K562 (cell line): ENCODE data around the gene BDKRB2. TPM values are rescaled to one million over a fixed set of nuclear protein-coding genes. Genes with fewer than 3 reads are reported as not detected.
A peak's percentile ranks its signal among the peaks of the same experiment; 100 is the strongest.

ENCODE experiments used
- ATAC-seq: fragments of 200-7000 bp; cut with Tn5 transposase; 3 replicates; pipeline ENCODE4 v1.9.1; 2020; ENCODE audit warnings: moderate library complexity
- BruUV-seq: library from RNA; stranded (reverse); fragments of 400-500 nt; replicated peaks from 2 replicates; lab custom pipeline; 2021; lab: Mats Ljungman, UMichigan
- CTCF ChIA-PET: fragments of 300-600 bp; formaldehyde crosslinking; extraction: SDS; loops from one replicate; lab custom pipeline; 2021; ENCODE audit warnings: low intra/inter-chr PET ratio; lab: Yijun Ruan, JAX
- POLR2A ChIA-PET: fragments of 300-600, 350-650 bp; sonication (Branson Sonifier 250); formaldehyde crosslinking; extraction: SDS; loops from one replicate; lab custom pipeline; 2021; ENCODE audit warnings: antibody characterized with exemption, inconsistent platforms; lab: Yijun Ruan, JAX
- DNase-seq, 4 experiments: peaks; one replicate each; pipeline versions ENCODE4 v3.0.0 to v3.0.0-alpha.2; 2011 to 2018; ENCODE audit warnings: low spot score in 3 of 4, mixed read lengths in 3 of 4; ENCODE audit errors: extremely low read depth in 1 of 4
- FAIRE-seq: peaks from 2 replicates; lab custom pipeline; 2011; peaks lifted over from hg19 to GRCh38; lab: Jason Lieb, UNC
- H2AFZ ChIP-seq: 2 replicates; pipeline ENCODE4 v1.6.0; 2011; ENCODE audit warnings: low read depth, low read length, control low read depth, inconsistent platforms
- H3K27ac ChIP-seq: fragments of 200-600 bp; 3 replicates; pipeline ENCODE4 v1.8.0; 2011; ENCODE audit warnings: low read depth, mild to moderate bottlenecking, control low read depth, inconsistent platforms, low read length, moderate library complexity, mixed read lengths; ENCODE audit errors: extremely low read depth
- H3K27me3 ChIP-seq, 2 experiments: fragments of 300-600 bp in 1 of 2; 2 replicates in 1 of 2; 3 replicates in 1 of 2; pipeline versions ENCODE4 v1.6.0 to v1.8.0; 2011; ENCODE audit warnings: inconsistent platforms in 2 of 2, low read length in 2 of 2, mild to moderate bottlenecking in 1 of 2, mixed read lengths in 1 of 2, moderate library complexity in 1 of 2; ENCODE audit not compliant: control insufficient read depth in 2 of 2, insufficient read depth in 2 of 2
- H3K36me3 ChIP-seq: fragments of 300-600 bp; 3 replicates; pipeline ENCODE4 v1.8.0; 2011; ENCODE audit warnings: mild to moderate bottlenecking, low read length, inconsistent platforms; ENCODE audit not compliant: control insufficient read depth, insufficient read depth
- H3K4me1 ChIP-seq, 2 experiments: fragments of 200-600 bp in 1 of 2; replicated peaks in 1 of 2; 2 replicates in 1 of 2; 3 replicates in 1 of 2; pipeline versions ENCODE4 v1.5.1 to v1.8.0; 2011; ENCODE audit warnings: inconsistent platforms in 2 of 2, low read length in 2 of 2, mild to moderate bottlenecking in 1 of 2, mixed read lengths in 1 of 2, moderate library complexity in 1 of 2; ENCODE audit not compliant: control insufficient read depth in 2 of 2, insufficient read depth in 2 of 2
- H3K4me2 ChIP-seq: 2 replicates; pipeline ENCODE4 v1.6.1; 2011; ENCODE audit warnings: low read length, control low read depth, inconsistent platforms, mixed read lengths; ENCODE audit not compliant: insufficient read depth
- H3K4me3 ChIP-seq: fragments of 200-600 bp; sonication (generic), shearing (Covaris generic); 2 replicates; pipeline ENCODE4 v1.5.1; 2016; ENCODE audit warnings: control low read depth, inconsistent platforms
- H3K79me2 ChIP-seq: fragments of 200-600 bp; 3 replicates; pipeline ENCODE4 v1.8.0; 2011; ENCODE audit warnings: low read length, inconsistent platforms; ENCODE audit not compliant: control insufficient read depth, insufficient read depth
- H3K9ac ChIP-seq, 2 experiments: 2 replicates each; pipeline versions ENCODE4 v1.6.0 to v1.6.1; 2011; ENCODE audit warnings: low read depth in 2 of 2, low read length in 2 of 2, control low read depth in 1 of 2, inconsistent platforms in 1 of 2, mild to moderate bottlenecking in 1 of 2, mixed read lengths in 1 of 2; ENCODE audit not compliant: insufficient read depth in 1 of 2
- H3K9me1 ChIP-seq: one replicate; pipeline ENCODE4 v1.6.0; 2011; ENCODE audit warnings: inconsistent platforms, mild to moderate bottlenecking, low read length, moderate library complexity; ENCODE audit not compliant: control insufficient read depth, insufficient read depth
- H3K9me3 ChIP-seq: replicated peaks from 2 replicates; pipeline ENCODE4 v1.5.1; 2011; ENCODE audit warnings: low read depth, low read length, inconsistent platforms; ENCODE audit not compliant: control insufficient read depth, insufficient read depth
- H4K20me1 ChIP-seq: replicated peaks from 2 replicates; pipeline ENCODE4 v1.6.1; 2011; ENCODE audit warnings: low read length, inconsistent platforms, mixed read lengths; ENCODE audit not compliant: control insufficient read depth, insufficient read depth
- ATF3 ChIP-seq, 2 experiments: fragments of 450-650 bp in 1 of 2; sonication (generic) in 1 of 2; formaldehyde crosslinking in 1 of 2; IDR thresholded peaks in 1 of 2; conservative IDR thresholded peaks in 1 of 2; 2 replicates each; pipeline versions ENCODE4 v1.6.1 to v1.8.1; 2016 to 2023; ENCODE audit warnings: mild to moderate bottlenecking in 2 of 2, moderate library complexity in 2 of 2, inconsistent platforms in 1 of 2, missing genetic modification reagents in 1 of 2
- CCNT2 ChIP-seq: IDR thresholded peaks from 2 replicates; pipeline ENCODE4 v1.6.1; 2011; ENCODE audit warnings: borderline replicate concordance, low read depth, mild to moderate bottlenecking, moderate library complexity, mixed read lengths, low read length; ENCODE audit not compliant: insufficient read length; ENCODE audit errors: extremely low read depth
- E2F5 ChIP-seq: sonication (generic); formaldehyde crosslinking; IDR thresholded peaks from 2 replicates; pipeline ENCODE4 v1.8.0; 2022; ENCODE audit warnings: mild to moderate bottlenecking, missing genetic modification reagents
- EZH2 ChIP-seq: IDR thresholded peaks from 2 replicates; pipeline ENCODE4 v1.6.1; 2012; ENCODE audit warnings: low read depth, mild to moderate bottlenecking, inconsistent platforms, low read length, borderline replicate concordance
- HBP1 ChIP-seq: fragments of 450-650 bp; formaldehyde crosslinking; IDR thresholded peaks from 2 replicates; pipeline ENCODE4 v1.4.0; 2022; ENCODE audit warnings: missing genetic modification characterization
- HDAC2 ChIP-seq: fragments of 450-650 bp; IDR thresholded peaks from 2 replicates; pipeline ENCODE4 v1.6.1; 2016; ENCODE audit warnings: mild to moderate bottlenecking
- HDGF ChIP-seq: fragments of 450-650 bp; IDR thresholded peaks from 2 replicates; pipeline ENCODE4 v1.6.1; 2016
- KDM4B ChIP-seq, 2 experiments: fragments of 450-650 bp in 1 of 2; sonication (generic) in 1 of 2; IDR thresholded peaks; 2 replicates each; pipeline ENCODE4 v1.6.1; 2016 to 2017; ENCODE audit warnings: borderline replicate concordance in 2 of 2, antibody characterized with exemption in 1 of 2, low read depth in 1 of 2, mild to moderate bottlenecking in 1 of 2
- NCOA4 ChIP-seq: fragments of 450-650 bp; IDR thresholded peaks from 2 replicates; pipeline ENCODE4 v1.6.1; 2018; ENCODE audit warnings: mild to moderate bottlenecking; ENCODE audit not compliant: partially characterized antibody
- POLR2H ChIP-seq: IDR thresholded peaks from 2 replicates; pipeline ENCODE4 v1.6.1; 2016; ENCODE audit warnings: missing genetic modification characterization, low read depth, mild to moderate bottlenecking, control low read depth, missing compliant biosample characterization, moderate library complexity
- SETDB1 ChIP-seq: IDR thresholded peaks from one replicate; pipeline ENCODE4 v1.6.1; 2012; ENCODE audit warnings: low read length, control low read depth, inconsistent platforms
- TCF3 ChIP-seq: sonication (generic); formaldehyde crosslinking; IDR thresholded peaks from 2 replicates; pipeline ENCODE4 v1.4.0; 2020; ENCODE audit warnings: mild to moderate bottlenecking, missing genetic modification reagents
- TEAD2 ChIP-seq: fragments of 450-650 bp; IDR thresholded peaks from 2 replicates; pipeline ENCODE4 v1.6.1; 2016; ENCODE audit warnings: missing genetic modification characterization, control low read depth, missing compliant biosample characterization
- YBX1 ChIP-seq: fragments of 450-650 bp; IDR thresholded peaks from 2 replicates; pipeline ENCODE4 v1.7.1; 2016; ENCODE audit warnings: mild to moderate bottlenecking
- ZKSCAN8 ChIP-seq: fragments of 200-800 bp; sonication (Bioruptor generic); IDR thresholded peaks from 2 replicates; pipeline ENCODE4 v1.6.1; 2016; ENCODE audit warnings: missing genetic modification characterization, missing compliant biosample characterization
- ZNF174 ChIP-seq: fragments of 250-450 bp; sonication (Bioruptor Pico); IDR thresholded peaks from 2 replicates; pipeline ENCODE4 v1.4.0; 2020; ENCODE audit warnings: mild to moderate bottlenecking
- ZNF23 ChIP-seq: fragments of 250-450 bp; sonication (Bioruptor Pico); IDR thresholded peaks from 2 replicates; pipeline ENCODE4 v1.4.0; 2020; ENCODE audit warnings: mild to moderate bottlenecking
- ZNF644 ChIP-seq: fragments of 200-800 bp; sonication (Bioruptor generic); IDR thresholded peaks from 2 replicates; pipeline ENCODE4 v1.6.1; 2016; ENCODE audit warnings: low read depth, missing genetic modification characterization, missing compliant biosample characterization
- WGBS: fragments of 100-300 bp; shearing (Covaris generic); methylation state at CpG from one replicate; pipeline ENCODE4 v1.1.6; 2016; ENCODE audit warnings: low coverage, mixed read lengths; ENCODE audit not compliant: insufficient coverage; ENCODE audit errors: missing lambda C conversion rate; 5-methylcytosine and 5-hydroxymethylcytosine counted together
- in situ Hi-C: fragments of 300-500 bp; cut with MboI; formaldehyde crosslinking; loops from 4 replicates; pipeline ENCODE4 v1.15.0; 2018; ENCODE audit warnings: inconsistent platforms, mixed read lengths
- intact Hi-C: fragments of 100-400 bp; cut with micrococcal nuclease; formaldehyde crosslinking; loops from 2 replicates; pipeline ENCODE4 v1.14.2; 2022
- polyA plus RNA-seq, 8 experiments: library from polyadenylated mRNA; depleted of rRNA in 4 of 8; stranded (reverse) in 5 of 8; unstranded in 3 of 8; fragments of >200 nt; fragmentation: Nextera tagmentation in 2 of 8; fragmentation: Illumina TruSeq in 1 of 8; extraction: Ambion mirVana in 2 of 8; extraction: Trizol in 1 of 8; gene quantifications; 2 replicates each; pipeline versions ENCODE4 v1.2.1 to v1.2.3, GENCODE V29; 2011 to 2014; ENCODE audit warnings: inconsistent platforms in 1 of 8, missing spikeins in 1 of 8
- total RNA-seq, 7 experiments: library from RNA; depleted of rRNA in 6 of 7; stranded (reverse); fragments of >200 nt in 6 of 7; fragmentation: Illumina TruSeq in 2 of 7; extraction: Trizol in 2 of 7; gene quantifications; 2 replicates each; pipeline versions ENCODE4 v1.2.1 to v1.2.3, GENCODE V29; 2011 to 2021; ENCODE audit warnings: low replicate concordance in 1 of 7

Gene BDKRB2
- total and polyA plus RNA-seq, 9 of the 15 experiments (the other 6 are each of a cell fraction or from before 2014, with no cell fraction given), result 0.02 TPM; not detected in 8

- no peak for TF ChIP-seq TEAD2 (tag)
- TF ChIP-seq ZNF174 (CRISPR knock-in tag), result no peak
- TF ChIP-seq HDAC2, result no peak
- TF ChIP-seq POLR2H (tag), result no peak
- TF ChIP-seq CCNT2, result no peak
- no peak for TF ChIP-seq ZKSCAN8 (CRISPR knock-in tag)
- TF ChIP-seq E2F5 (CRISPR knock-in tag), result no peak
- no peak for TF ChIP-seq ZNF644 (tag)
Observed at GRCh38 chr14:96261053-96261452, 56.4 kb downstream of the BDKRB2 start (continued).

- 4% methylated on average over 13 of the region's 16 CpGs for WGBS
- ATAC-seq, result peak; percentile 60
- H3K9ac ChIP-seq, result no peak overlapping the region
- H3K9me1 ChIP-seq, result no peaks in the 10 kb centered on the region
- H3K36me3 ChIP-seq, result no peaks in the 10 kb centered on the region
- in situ Hi-C loops (loop anchor here (10.0 to 25.0 kb wide), 2 partner anchors 147 to 700 kb away; no protein-coding TSS in a partner anchor), intact Hi-C loops (no loop called here)
- BruUV-seq, result no TSS peak
- FAIRE-seq, result no peak
- no peaks in the 10 kb centered on the region for H4K20me1 ChIP-seq
- peaks cover 9 to 34% of the 10 kb centered on the region in 2 experiments; a peak in 4 of 5 replicates for H3K27me3 ChIP-seq
- ChIA-PET POLR2A (no interaction called here), CTCF (no interaction called here)
- H3K4me2 ChIP-seq, result no peak overlapping the region
- H2AFZ ChIP-seq, result no peak overlapping the region
- H3K27ac ChIP-seq, result no peak overlapping the region
- no peak for DNase-seq
- no peak overlapping the region for H3K4me3 ChIP-seq
- H3K9me3 ChIP-seq, result no peaks in the 10 kb centered on the region
- H3K79me2 ChIP-seq, result no peaks in the 10 kb centered on the region
- H3K4me1 ChIP-seq, result peaks cover 0 to 4% of the 10 kb centered on the region in 2 experiments; a peak in 2 of 5 replicates
- no peak for TF ChIP-seq SETDB1
- no peak for TF ChIP-seq ZNF23
- TF ChIP-seq HDGF, result no peak
- no peak for TF ChIP-seq NCOA4
- TF ChIP-seq YBX1, result no peak
- no peak for TF ChIP-seq TCF3 (CRISPR knock-in tag)
- no peak for TF ChIP-seq EZH2
- TF ChIP-seq HBP1, result no peak
- no peak for TF ChIP-seq ATF3 (IDR thresholded peaks at IDR 0.05)
- TF ChIP-seq ATF3 (CRISPR knock-in tag; conservative IDR thresholded peaks at IDR 0.05), result no peak
- no peak for TF ChIP-seq KDM4B (IDR thresholded peaks at IDR 0.05; ENCODE audit: borderline replicate concordance in 2 of 2, low read depth in 1 of 2)
Observed at GRCh38 chr14:96261772-96262655, 57.4 kb downstream of the BDKRB2 start.
